ENCODE results near the gene DHX57. TPM values are rescaled to one million over a fixed set of nuclear protein-coding genes. Genes with fewer than 3 reads are reported as not detected.

DHX57 gene
- total RNA-seq, 1 donor from 2014 or later, result 8.1 TPM

GRCh38 chr2:38836791-38837190 lies 38.9 kb downstream of the DHX57 start:
- H3K9me3 ChIP-seq (replicated peaks), result no peaks in the 10 kb centered on the region
- H3K36me3 ChIP-seq, result peaks cover 73% of the 10 kb centered on the region
- TF ChIP-seq, protein P1, sequence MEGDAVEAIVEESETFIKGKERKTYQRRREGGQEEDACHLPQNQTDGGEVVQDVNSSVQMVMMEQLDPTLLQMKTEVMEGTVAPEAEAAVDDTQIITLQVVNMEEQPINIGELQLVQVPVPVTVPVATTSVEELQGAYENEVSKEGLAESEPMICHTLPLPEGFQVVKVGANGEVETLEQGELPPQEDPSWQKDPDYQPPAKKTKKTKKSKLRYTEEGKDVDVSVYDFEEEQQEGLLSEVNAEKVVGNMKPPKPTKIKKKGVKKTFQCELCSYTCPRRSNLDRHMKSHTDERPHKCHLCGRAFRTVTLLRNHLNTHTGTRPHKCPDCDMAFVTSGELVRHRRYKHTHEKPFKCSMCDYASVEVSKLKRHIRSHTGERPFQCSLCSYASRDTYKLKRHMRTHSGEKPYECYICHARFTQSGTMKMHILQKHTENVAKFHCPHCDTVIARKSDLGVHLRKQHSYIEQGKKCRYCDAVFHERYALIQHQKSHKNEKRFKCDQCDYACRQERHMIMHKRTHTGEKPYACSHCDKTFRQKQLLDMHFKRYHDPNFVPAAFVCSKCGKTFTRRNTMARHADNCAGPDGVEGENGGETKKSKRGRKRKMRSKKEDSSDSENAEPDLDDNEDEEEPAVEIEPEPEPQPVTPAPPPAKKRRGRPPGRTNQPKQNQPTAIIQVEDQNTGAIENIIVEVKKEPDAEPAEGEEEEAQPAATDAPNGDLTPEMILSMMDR (IDR thresholded peaks at IDR 0.05; ENCODE audit: borderline replicate concordance), result no peak
- intact Hi-C loops (cut with micrococcal nuclease), result no loop called here
- no peak overlapping the region for H3K4me3 ChIP-seq
- H3K27me3 ChIP-seq (ENCODE audit: low read depth), result no peaks in the 10 kb centered on the region
- no peak for DNase-seq
- no peaks in the 10 kb centered on the region for H3K4me1 ChIP-seq
- H3K27ac ChIP-seq (replicated peaks), result no peak overlapping the region

DNA sequence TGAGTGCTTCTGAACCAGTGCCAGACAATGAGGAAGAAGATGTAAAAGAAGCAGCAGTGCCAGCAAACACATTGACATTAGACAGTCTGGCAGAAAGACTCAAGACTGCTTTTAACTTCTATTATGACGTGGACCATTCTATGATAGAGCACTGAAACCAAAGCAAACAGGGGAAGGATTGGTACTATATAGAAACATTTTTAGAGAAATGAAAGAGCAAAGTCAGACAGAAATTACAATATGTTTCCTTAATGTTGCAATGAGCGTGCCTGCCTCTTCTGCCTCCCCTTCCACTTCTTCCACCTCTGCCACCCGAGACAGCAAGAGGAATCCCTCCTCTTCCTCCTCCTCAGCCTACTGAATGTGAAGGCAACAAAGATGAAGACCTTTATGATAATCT lies 39.7 kb downstream of the DHX57 start:
- DNase-seq, result no peak
- H3K27me3 ChIP-seq (ENCODE audit: low read depth), result no peaks in the 10 kb centered on the region
- no peak overlapping the region for H3K4me3 ChIP-seq
- TF ChIP-seq, protein P1 (IDR thresholded peaks at IDR 0.05; ENCODE audit: borderline replicate concordance), result no peak
- intact Hi-C loops (cut with micrococcal nuclease), result no loop called here
- no peaks in the 10 kb centered on the region for H3K4me1 ChIP-seq
- H3K27ac ChIP-seq (replicated peaks), result no peak overlapping the region
- peaks cover 66% of the 10 kb centered on the region for H3K36me3 ChIP-seq
- no peaks in the 10 kb centered on the region for H3K9me3 ChIP-seq (replicated peaks)

GRCh38 chr2:38835015-38835601 lies 40.6 kb downstream of the DHX57 start:
- TF ChIP-seq, protein P1 (IDR thresholded peaks at IDR 0.05; ENCODE audit: borderline replicate concordance), result peak; percentile 31
- H3K4me3 ChIP-seq, result no peak overlapping the region
- no peak overlapping the region for H3K27ac ChIP-seq (replicated peaks)
- H3K27me3 ChIP-seq (ENCODE audit: low read depth), result no peaks in the 10 kb centered on the region
- intact Hi-C loops (cut with micrococcal nuclease), result no loop called here
- DNase-seq, result no peak
- H3K9me3 ChIP-seq (replicated peaks), result no peaks in the 10 kb centered on the region
- no peaks in the 10 kb centered on the region for H3K4me1 ChIP-seq
- H3K36me3 ChIP-seq, result peaks cover 68% of the 10 kb centered on the region

DNA sequence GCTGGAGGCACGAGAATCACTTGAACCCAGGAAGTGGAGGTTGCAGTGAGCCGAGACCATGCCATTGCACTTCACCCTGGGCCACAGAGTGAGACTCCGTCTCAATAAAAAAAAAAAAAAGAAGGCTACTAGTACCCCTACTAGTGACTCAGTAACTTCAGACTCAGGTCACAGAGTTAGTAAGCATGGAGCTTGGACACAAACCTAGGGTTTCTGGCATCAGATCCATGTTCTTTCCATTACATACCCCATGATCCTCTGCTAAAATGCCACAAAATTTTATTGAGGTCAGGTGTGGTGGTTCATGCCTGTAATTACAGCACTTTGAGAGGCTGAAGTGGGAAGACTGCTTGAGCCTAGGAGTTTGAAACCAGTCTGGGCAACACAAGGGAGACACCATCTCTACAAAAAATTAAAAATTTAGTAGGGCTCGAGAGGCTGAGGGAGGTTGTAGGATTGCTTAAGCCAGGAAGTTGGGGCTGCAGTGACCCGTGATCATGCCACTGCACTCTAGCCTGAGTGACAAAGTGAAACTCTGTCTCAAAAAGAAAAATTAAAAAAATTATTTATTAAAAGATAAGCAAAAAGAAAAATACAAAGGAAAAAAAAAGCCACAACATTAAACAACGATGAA lies 45.1 kb downstream of the DHX57 start:
- no peaks in the 10 kb centered on the region for H3K27me3 ChIP-seq (ENCODE audit: low read depth)
- intact Hi-C loops (cut with micrococcal nuclease), result no loop called here

GRCh38 chr2:38829971-38830370 lies 45.8 kb downstream of the DHX57 start:
- Histone ChIP-seq H3K36me3 (peaks cover 56% of the 10 kb centered on the region), H3K9me3 (replicated peaks) (no peaks in the 10 kb centered on the region), H3K27ac (replicated peaks) (no peak overlapping the region), H3K27me3 (ENCODE audit: low read depth) (no peaks in the 10 kb centered on the region), H3K4me1 (peaks cover 5% of the 10 kb centered on the region), H3K4me3 (no peak overlapping the region)
- intact Hi-C loops (cut with micrococcal nuclease), result no loop called here
- TF ChIP-seq, protein P1 (IDR thresholded peaks at IDR 0.05; ENCODE audit: borderline replicate concordance), result no peak
- no peak for DNase-seq

More for the DNA sequence above, 45.1 kb downstream of the DHX57 start:
- H3K36me3 ChIP-seq, result peaks cover 54% of the 10 kb centered on the region
- H3K9me3 ChIP-seq (replicated peaks), result no peaks in the 10 kb centered on the region
- no peak overlapping the region for H3K4me3 ChIP-seq
- peaks cover 5% of the 10 kb centered on the region for H3K4me1 ChIP-seq
- H3K27ac ChIP-seq (replicated peaks), result no peak overlapping the region
- TF ChIP-seq, protein P1 (IDR thresholded peaks at IDR 0.05; ENCODE audit: borderline replicate concordance), result no peak
- DNase-seq, result no peak
